GM04503 (cell line): ENCODE data around the gene COTL1.
A peak's percentile ranks its signal among the peaks of the same experiment; 100 is the strongest.
"Not testable (repeated sequence)": the region's sequence is repeated elsewhere in the genome, so short reads cannot be mapped to it uniquely, and the experiment has no call there.

Experiments used
- DNase-seq: peaks from one replicate; pipeline ENCODE4 v3.0.0-alpha.2; 2012; ENCODE audit warnings: low read depth

The COTL1 gene

GRCh38 chr16:84643180-84643583 is 25.3 kb upstream of the COTL1 start:
- peak; percentile 91 for DNase-seq

- no peak for DNase-seq
These were observed 23.9 kb upstream of the COTL1 start for GRCh38 chr16:84641643-84642358.

GRCh38 chr16:84640145-84640544 is 22.3 kb upstream of the COTL1 start:
- DNase-seq = no peak

GRCh38 chr16:84638231-84638806 is 20.4 kb upstream of the COTL1 start:
- no peak for DNase-seq

GRCh38 chr16:84637709-84638108 is 19.8 kb upstream of the COTL1 start:
- DNase-seq = no peak

GRCh38 chr16:84635702-84636101 is 17.8 kb upstream of the COTL1 start:
- DNase-seq = no peak

- DNase-seq = no peak
These were observed 15.7 kb upstream of the COTL1 start for GRCh38 chr16:84633622-84634021.

- DNase-seq = not testable (repeated sequence)
These were observed 15.0 kb upstream of the COTL1 start for GRCh38 chr16:84632862-84633261.

GRCh38 chr16:84631886-84632285 is 14.0 kb upstream of the COTL1 start:
- no peak for DNase-seq

GRCh38 chr16:84631153-84631466 is 13.2 kb upstream of the COTL1 start:
- no peak for DNase-seq

GRCh38 chr16:84630446-84631152 is 12.7 kb upstream of the COTL1 start:
- DNase-seq = no peak

- DNase-seq = no peak
These were observed 12.1 kb upstream of the COTL1 start for GRCh38 chr16:84630009-84630408.

- no peak for DNase-seq
These were observed 11.7 kb upstream of the COTL1 start for GRCh38 chr16:84629580-84629979.

GRCh38 chr16:84628226-84628731 is 10.4 kb upstream of the COTL1 start:
- no peak for DNase-seq

- no peak for DNase-seq
These were observed 7.7 kb upstream of the COTL1 start for GRCh38 chr16:84625556-84625955.

- not testable (repeated sequence) for DNase-seq
These were observed 3.0 kb upstream of the COTL1 start for GRCh38 chr16:84620913-84621312.

GRCh38 chr16:84618581-84619460 is 943 bp upstream of the COTL1 start:
- peak; percentile 96 for DNase-seq

GRCh38 chr16:84617041-84617790 is 662 bp downstream of the COTL1 start:
- DNase-seq = no peak

- DNase-seq = no peak
These were observed 1.4 kb downstream of the COTL1 start for GRCh38 chr16:84616515-84616914.

GRCh38 chr16:84614968-84615813 is 2.7 kb downstream of the COTL1 start:
- DNase-seq = no peak

- no peak for DNase-seq
These were observed 3.3 kb downstream of the COTL1 start for GRCh38 chr16:84614623-84614967.
